Measurements from ENCODE around the gene RAD18.

DNA sequence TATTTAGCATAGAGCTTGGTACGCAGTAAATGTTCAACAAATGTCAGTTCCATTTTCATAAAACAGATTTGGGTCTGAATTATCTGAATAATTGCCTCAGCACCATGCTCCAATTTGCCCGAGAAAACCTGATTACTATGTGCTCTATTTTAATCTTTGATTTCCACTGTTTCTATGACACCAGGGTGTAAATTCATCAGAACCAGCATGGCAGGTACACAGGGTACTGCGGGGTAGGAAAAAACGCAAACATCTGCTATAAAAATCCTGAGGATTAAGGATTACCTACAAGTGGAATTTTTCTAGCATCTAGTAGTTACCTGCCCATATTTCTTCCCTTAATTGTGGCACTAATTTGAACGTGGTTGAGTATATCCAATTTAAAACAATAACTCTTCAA, 70.3 kb downstream of the RAD18 start:
- TF ChIP-seq, protein P1, sequence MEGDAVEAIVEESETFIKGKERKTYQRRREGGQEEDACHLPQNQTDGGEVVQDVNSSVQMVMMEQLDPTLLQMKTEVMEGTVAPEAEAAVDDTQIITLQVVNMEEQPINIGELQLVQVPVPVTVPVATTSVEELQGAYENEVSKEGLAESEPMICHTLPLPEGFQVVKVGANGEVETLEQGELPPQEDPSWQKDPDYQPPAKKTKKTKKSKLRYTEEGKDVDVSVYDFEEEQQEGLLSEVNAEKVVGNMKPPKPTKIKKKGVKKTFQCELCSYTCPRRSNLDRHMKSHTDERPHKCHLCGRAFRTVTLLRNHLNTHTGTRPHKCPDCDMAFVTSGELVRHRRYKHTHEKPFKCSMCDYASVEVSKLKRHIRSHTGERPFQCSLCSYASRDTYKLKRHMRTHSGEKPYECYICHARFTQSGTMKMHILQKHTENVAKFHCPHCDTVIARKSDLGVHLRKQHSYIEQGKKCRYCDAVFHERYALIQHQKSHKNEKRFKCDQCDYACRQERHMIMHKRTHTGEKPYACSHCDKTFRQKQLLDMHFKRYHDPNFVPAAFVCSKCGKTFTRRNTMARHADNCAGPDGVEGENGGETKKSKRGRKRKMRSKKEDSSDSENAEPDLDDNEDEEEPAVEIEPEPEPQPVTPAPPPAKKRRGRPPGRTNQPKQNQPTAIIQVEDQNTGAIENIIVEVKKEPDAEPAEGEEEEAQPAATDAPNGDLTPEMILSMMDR (IDR thresholded peaks at IDR 0.05): no peak
- TF ChIP-seq POLR2A (IDR thresholded peaks at IDR 0.05): no peak
